ENCODE results near the gene KIR2DL3.

KIR2DL3 gene

GRCh38 chr19:54729416-54730188, 8.7 kb upstream of the KIR2DL3 start:
- Histone ChIP-seq H3K9me3 (ENCODE audit: control insufficient read depth, insufficient read depth, low read depth, low read length) (no peaks in the 10 kb centered on the region), H3K4me3 (ENCODE audit: low read depth, low read length) (no peak overlapping the region), H3K4me1 (ENCODE audit: control insufficient read depth, insufficient read depth, low read length) (no peaks in the 10 kb centered on the region), H3K27ac (ENCODE audit: extremely low read depth, low read depth, low read length) (no peak overlapping the region), H3K36me3 (ENCODE audit: control insufficient read depth in 2 of 2, insufficient read depth in 1 of 2, low read length in 2 of 2) (no peaks in the 10 kb centered on the region)
- no peak for TF ChIP-seq ZNF530 (tag by site-specific recombination; IDR thresholded peaks at IDR 0.05; ENCODE audit: low read depth)
- TF ChIP-seq ZBTB8A (tag by site-specific recombination; IDR thresholded peaks at IDR 0.05), result no peak
- no peak for TF ChIP-seq ZNF488 (tag by site-specific recombination; IDR thresholded peaks at IDR 0.05)
- TF ChIP-seq ZNF785 (tag by site-specific recombination; IDR thresholded peaks at IDR 0.05), result no peak
- TF ChIP-seq SCRT2 (tag by site-specific recombination; IDR thresholded peaks at IDR 0.05), result no peak
- no peak for TF ChIP-seq ZNF169 (tag by site-specific recombination; IDR thresholded peaks at IDR 0.05)
- TF ChIP-seq BCL11B (tag by site-specific recombination; IDR thresholded peaks at IDR 0.05; ENCODE audit: low read depth), result no peak
- no peak for TF ChIP-seq ZNF707 (tag by site-specific recombination; IDR thresholded peaks at IDR 0.05)
- TF ChIP-seq ZBTB20 (tag by site-specific recombination; IDR thresholded peaks at IDR 0.05), result no peak
- POLR2A ChIA-PET, result no interaction called here
- CTCF ChIA-PET, result interaction anchor here (0.6 kb wide), 1 partner anchor 34 kb away, joined by 3 read pairs; no protein-coding TSS in a partner anchor

GRCh38 chr19:54731191-54731590, 7.1 kb upstream of the KIR2DL3 start:
- H3K27ac ChIP-seq (ENCODE audit: extremely low read depth, low read depth, low read length), result no peak overlapping the region
- CTCF ChIA-PET, result interaction anchor here (0.7 kb wide), 1 partner anchor 1224 kb away, joined by 3 read pairs; no protein-coding TSS in a partner anchor
- H3K4me3 ChIP-seq (ENCODE audit: low read depth, low read length), result no peak overlapping the region
- TF ChIP-seq ZNF362 (tag by site-specific recombination; IDR thresholded peaks at IDR 0.05) (no peak), WT1 (tag by site-specific recombination; IDR thresholded peaks at IDR 0.05) (no peak), RBAK (tag by site-specific recombination; IDR thresholded peaks at IDR 0.05) (no peak), ZNF121 (tag by site-specific recombination; IDR thresholded peaks at IDR 0.05) (no peak), KLF8 (tag by site-specific recombination; IDR thresholded peaks at IDR 0.05) (no peak)
- H3K36me3 ChIP-seq (ENCODE audit: control insufficient read depth in 2 of 2, insufficient read depth in 1 of 2, low read length in 2 of 2), result no peaks in the 10 kb centered on the region
- no peaks in the 10 kb centered on the region for H3K9me3 ChIP-seq (ENCODE audit: control insufficient read depth, insufficient read depth, low read depth, low read length)
- no peaks in the 10 kb centered on the region for H3K4me1 ChIP-seq (ENCODE audit: control insufficient read depth, insufficient read depth, low read length)
- POLR2A ChIA-PET, result no interaction called here

- Histone ChIP-seq H3K27ac (ENCODE audit: extremely low read depth, low read depth, low read length) (no peak overlapping the region), H3K4me1 (ENCODE audit: control insufficient read depth, insufficient read depth, low read length) (no peaks in the 10 kb centered on the region), H3K4me3 (ENCODE audit: low read depth, low read length) (no peak overlapping the region), H3K9me3 (ENCODE audit: control insufficient read depth, insufficient read depth, low read depth, low read length) (no peaks in the 10 kb centered on the region), H3K36me3 (ENCODE audit: control insufficient read depth in 2 of 2, insufficient read depth in 1 of 2, low read length in 2 of 2) (no peaks in the 10 kb centered on the region)
- POLR2A ChIA-PET, result no interaction called here
- CTCF ChIA-PET, result no interaction called here
- no peak for TF ChIP-seq ZBTB11 (tag by site-specific recombination; conservative IDR thresholded peaks at IDR 0.05; ENCODE audit: low read depth)
- no peak for TF ChIP-seq ZSCAN18 (tag by site-specific recombination; IDR thresholded peaks at IDR 0.05)
- TF ChIP-seq ZNF776 (tag by site-specific recombination; IDR thresholded peaks at IDR 0.05; ENCODE audit: borderline replicate concordance), result no peak
- no peak for TF ChIP-seq TSHZ1 (tag by site-specific recombination; IDR thresholded peaks at IDR 0.05; ENCODE audit: borderline replicate concordance)
- no peak for TF ChIP-seq ZNF433 (tag by site-specific recombination; IDR thresholded peaks at IDR 0.05; ENCODE audit: low read depth)
- no peak for TF ChIP-seq ZNF777 (tag by site-specific recombination; IDR thresholded peaks at IDR 0.05; ENCODE audit: borderline replicate concordance)
These were observed 402 bp downstream of the KIR2DL3 start for GRCh38 chr19:54738715-54739114.

Measured in HEK293 (cell line).